NCI-H2029 (cell line): Measurements from ENCODE around the gene MTHFD1.

ENCODE experiments used
- DNase-seq: peaks from one replicate; lab custom pipeline; 2025; lab: John Stamatoyannopoulos, UW

MTHFD1 gene

DNA sequence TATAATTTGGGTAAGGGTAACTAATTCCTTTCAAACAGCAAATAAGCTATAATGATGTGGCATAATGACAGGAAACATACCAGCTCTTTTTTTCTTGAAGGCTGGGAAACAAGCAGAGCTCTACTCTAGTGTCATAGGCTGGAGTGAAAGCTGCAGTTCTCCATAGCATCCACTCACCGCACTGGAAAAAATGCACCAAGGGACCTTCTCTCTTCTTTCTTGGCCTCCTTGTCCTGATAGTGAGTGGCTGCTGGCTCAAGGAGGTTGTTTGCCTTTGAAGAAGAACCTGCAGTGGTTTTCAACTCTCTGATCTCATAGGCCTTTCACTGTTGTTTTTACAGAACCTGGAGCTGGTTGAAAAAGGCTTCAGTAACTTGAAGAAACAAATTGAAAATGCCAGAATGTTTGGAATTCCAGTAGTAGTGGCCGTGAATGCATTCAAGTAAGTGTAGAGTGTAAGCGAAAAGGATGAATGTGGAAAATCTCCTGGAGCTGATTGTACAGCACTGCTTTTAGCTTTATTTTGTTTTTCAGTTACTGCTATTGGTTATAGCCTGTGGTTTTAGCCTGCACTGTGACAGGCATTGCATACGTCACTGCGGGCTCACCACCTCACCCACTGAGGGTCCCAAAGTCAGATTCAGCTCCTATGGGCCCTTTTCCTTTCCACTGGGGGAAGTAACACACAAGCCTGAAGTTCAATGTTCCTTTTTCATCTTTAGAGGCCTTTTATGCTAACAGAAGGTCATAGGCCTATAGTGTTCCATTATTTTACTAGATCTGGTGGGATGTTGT, 59.9 kb downstream of the MTHFD1 start:
- no peak for DNase-seq

DNA sequence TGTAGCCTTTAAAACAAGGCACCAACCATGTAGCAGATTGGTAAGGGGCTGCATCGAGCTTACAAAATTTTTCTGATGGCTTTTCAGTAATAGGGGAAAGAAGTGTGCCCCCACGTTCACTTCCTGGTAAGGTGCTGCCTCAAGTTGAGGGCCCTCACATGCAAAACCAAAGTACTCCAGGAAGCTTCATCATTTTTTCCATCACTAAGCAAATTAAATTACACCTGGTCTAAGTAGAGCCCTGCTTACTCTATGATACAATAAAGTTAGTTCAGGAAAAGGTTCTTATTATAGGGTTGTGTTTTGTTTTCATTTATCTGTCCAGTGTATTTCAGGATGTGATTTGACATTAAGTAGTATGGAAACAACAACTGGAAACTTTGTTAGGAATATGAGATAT, 62.1 kb downstream of the MTHFD1 start:
- DNase-seq, result no peak

DNA sequence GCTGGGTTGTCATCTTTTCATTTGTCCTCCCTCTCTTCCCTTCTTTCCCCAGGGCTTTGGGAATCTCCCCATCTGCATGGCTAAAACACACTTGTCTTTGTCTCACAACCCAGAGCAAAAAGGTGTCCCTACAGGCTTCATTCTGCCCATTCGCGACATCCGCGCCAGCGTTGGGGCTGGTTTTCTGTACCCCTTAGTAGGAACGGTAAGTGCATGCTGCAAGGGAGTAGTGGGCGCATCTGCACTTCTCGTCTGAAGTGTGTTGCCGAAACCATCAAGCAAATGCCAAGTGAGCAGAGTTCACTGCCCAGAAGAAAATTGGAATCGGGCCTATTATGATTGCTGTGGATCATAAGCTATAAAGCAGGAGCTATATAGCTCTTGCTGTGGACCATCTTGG, 66.5 kb downstream of the MTHFD1 start:
- DNase-seq, result no peak

DNA sequence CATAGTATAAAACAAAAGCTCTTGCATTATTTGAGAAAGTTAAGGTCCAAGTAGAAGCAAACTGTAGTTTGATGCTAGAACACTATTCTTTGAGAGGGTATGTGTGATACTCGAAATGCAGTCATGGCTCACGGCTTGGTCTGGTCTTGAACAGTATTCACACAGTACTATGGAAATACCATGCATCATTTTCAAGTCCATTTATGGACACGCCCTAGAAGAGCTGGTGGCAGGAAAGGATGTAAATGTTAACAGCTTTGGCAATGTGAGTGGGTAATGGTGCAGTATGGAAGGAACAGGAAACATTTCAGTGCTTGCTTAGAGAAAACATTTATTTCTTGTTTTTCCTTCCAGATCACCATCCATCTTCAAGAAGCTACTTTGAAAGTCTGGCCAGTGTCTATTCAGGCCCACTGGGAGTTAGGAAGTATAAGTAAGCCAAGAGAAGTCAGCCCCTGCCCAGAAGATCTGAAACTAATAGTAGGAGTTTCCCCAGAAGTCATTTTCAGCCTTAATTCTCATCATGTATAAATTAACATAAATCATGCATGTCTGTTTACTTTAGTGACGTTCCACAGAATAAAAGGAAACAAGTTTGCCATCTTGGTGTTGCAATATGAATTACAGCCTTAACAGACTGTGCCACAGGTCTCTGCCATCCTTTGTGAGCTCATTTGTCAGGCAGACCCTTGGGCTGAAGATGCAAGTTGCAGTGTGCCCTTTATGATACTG, 71.4 kb downstream of the MTHFD1 start:
- DNase-seq, result no peak

DNA sequence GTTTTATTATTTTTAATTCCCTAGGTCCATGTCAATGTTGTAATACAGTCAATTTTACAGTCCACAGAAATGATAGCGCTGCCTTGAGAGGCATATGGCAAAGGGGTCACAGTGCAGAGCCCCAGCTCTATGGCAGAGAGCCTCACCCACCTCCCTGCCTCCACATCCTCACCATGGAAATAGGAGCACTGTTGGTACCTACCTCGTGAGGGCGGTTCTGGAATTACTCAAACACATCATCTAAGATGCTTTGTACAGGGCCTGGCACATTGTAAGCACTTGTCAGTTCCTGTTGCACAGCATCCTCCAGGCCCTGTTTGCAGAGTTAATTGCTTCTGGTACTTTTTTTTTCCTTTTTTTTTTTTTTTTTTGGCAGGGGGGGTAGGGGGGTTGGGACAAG, 73.1 kb downstream of the MTHFD1 start:
- no peak for DNase-seq

DNA sequence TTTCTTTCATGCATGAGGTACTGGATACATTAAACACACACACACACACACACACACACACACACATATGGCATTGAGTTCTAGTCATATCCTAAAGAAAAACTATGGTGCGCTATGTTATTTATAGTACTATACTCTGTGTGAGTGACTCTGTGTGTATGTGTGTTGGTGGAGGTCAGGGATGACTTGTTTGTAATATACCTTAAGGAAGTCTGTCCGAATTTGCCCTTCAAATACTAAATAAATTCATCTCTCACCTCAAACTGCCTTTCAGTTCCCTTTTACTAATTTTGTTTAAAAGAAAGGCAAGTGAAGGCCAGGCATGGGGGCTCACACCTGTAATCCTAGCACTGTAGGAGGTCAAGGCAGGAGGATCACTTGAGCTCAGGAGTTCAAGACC, 75.0 kb downstream of the MTHFD1 start:
- no peak for DNase-seq

DNA sequence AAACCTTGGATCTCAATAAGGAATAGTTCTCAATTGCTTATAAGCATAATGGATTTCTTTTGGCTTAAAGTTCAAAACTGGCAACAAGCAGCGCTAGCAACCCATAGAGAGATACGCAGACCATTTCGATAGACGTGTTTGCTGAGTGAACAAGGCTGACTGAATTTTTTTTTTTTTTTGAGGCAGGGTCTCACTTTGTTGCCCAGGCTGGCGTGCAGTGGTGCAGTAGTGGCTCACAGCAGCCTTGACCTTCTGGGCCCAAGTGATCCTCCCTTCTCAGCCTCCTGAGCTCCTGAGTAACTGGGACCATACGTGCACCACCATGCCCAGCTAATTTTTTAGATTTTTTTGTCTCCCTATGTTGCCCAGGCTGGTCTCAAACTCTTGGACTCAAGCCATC, 75.7 kb downstream of the MTHFD1 start:
- DNase-seq, result no peak

DNA sequence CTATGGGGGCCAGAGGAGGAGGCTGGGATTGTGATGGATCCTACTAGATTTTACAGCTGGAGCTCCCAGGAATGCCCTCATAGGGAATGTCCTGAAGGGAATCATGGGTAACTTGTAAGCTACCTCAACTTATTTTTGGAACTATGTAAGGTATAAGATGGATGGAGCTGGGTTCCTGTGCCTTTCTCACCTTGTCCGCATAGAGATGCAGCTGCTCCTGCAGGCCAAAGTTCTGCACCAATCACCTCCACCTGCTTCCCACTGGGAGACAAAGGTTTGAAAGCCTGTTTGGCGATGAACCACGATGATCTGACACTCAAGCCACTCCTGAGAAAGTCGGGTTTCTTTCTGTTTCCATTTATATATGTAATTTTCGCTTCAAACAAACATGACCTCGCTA, 76.5 kb downstream of the MTHFD1 start:
- DNase-seq, result no peak

DNA sequence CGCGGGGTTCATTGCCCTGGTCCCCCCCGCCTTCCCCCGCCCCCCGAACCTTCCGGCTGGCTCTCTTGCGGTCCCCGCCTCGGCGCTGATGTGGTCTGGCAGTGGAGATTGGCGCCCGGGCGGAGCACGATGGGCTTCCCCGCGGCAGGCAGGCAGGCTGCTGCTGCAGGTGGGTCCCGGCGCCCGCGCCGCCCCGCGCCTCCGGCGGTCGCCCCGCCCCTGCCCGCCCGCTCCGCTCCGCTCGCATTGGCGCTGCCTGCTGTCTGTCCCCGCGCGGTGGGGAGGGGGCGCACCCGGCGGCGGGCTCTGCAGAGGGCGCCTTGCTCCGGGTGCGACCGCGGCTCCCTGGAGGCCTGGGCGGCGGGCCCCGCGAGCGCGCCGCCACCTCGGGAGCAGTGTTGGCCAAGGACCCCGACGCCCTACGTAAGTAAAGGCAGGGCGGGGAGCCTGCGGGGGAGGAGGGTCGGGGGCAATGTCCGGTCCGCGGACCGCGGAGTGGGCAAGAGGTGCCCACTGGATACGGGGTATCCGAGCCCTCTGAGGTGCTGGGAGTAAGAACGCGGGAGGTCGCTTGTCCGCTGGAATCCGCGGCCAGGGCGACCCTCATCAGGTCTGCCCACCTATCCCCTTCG, 77.2 kb downstream of the MTHFD1 start, which contains the start of gene AKAP5:
Gene AKAP5, plus strand, starts transcription at position 309 of the 632 bp plus-strand sequence. CDS start 2,896 bp downstream, outside the sequence.
- no peak for DNase-seq

DNA sequence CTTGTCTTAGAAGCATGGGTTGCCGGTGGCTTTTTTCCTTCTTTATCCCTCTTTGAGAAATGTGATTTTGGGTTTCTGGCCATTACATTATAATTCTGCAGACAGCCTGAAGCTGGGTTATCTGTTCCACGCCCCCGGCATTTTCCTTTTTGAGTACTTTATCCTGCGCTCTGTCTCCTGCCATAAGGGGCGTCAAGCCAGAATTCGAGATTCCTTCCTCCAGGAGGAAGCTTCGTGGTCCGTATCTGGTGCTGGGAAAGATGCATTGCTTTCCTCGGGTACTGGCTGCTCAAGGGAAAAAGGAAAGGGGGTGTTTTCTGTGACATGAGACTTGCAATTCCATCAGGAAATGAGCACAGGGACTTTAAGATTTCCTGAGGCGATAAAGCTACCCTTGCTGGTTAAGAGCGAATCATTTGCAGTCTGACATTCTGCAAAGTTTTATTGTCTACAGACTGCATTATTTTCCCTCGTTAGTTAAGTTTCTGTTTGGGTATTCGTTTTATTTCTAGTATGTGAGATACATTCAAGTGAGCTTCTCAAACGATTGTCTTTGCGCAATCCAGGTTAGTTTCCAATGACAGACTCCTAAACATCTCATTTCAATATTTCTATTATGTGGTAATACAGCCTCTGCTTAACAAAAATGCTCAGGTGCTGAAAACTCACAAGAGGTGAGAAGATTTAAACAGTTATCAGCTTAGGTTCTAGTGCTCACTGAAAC, 77.8 kb downstream of the MTHFD1 start:
- DNase-seq, result no peak

DNA sequence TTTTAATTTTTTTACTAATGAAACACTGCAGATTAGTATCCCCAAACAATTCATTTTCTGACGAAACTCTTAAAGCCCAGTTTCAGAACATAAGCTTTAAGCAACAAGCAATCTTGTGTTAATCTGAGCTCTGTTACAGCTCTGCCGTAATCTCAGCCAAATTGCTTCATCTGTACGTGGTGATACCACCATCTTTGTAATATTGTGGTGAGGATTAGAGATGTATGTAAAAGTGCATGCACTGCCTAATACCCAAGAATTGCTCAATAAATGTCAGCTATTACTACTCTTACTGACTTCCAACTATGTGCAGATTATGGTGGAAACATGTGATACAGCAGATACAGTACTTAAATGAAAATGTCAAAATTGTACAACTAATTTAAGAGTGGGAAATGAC, 78.9 kb downstream of the MTHFD1 start:
- DNase-seq, result no peak

DNA sequence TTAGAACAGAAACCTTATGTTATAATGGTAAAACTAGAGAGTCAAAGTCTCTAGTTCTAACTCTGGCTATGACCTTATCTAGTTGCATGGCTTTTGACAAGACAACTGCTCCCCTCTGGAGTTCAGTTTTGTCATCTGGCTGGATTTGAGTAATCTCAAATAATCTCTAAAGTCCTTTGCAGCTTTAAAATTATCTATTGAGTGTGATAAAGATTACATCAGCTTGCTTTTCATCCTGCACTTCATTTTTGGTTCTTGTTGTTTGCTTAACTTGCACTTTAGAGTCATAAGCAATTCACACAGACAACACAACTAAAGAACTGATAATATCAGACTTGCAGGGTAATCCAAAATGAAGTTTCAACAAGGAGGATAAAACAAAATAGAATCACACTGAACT, 79.4 kb downstream of the MTHFD1 start:
- no peak for DNase-seq

DNA sequence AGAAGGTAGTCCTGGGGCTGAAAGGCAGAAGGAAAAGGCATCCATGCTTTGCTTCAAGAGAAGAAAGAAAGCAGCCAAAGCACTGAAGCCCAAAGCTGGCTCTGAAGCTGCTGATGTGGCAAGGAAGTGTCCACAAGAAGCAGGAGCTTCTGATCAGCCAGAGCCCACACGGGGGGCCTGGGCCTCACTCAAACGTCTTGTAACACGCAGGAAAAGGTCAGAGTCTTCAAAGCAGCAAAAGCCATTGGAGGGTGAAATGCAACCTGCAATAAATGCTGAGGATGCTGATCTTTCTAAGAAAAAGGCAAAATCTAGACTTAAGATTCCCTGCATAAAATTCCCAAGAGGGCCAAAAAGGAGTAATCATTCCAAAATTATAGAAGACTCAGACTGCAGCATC, 80.3 kb downstream of the MTHFD1 start:
- no peak for DNase-seq

DNA sequence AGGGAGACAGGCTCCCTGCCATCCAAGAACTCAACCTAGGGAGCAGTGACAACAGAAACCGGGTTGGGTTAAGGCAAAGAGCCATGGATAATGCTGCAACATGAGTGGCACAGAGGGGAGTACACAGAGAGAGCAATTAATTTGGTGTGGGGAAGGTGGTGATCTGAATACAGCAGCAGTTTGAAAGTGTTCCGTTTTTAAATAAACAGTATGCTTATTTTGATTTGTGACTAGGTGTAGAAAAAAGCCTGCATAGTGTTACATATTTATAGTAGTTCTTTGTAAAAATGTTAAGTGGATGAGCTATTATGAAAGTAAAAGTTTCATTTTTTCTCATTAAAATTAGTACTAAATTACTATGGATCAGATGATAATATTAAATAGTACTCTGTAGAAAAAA, 85.9 kb downstream of the MTHFD1 start:
- no peak for DNase-seq

DNA sequence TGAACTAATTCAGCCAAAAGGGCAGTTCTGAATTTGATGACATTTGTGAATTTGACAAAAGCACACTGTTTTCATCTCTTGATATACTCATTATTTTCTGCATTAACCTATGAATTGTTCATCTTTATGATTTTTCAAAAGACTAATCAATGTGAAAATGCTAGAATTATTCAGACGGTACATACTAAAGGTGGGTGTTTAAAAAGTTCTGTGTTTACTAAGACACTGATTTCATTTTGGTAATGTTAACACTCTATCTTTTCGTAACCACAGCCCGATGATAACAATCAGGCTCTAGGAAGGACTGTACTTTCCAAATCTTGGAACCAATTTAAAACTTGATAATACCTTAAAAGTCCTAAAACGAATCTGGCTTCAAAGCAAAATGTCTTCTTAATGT, 86.5 kb downstream of the MTHFD1 start:
- DNase-seq, result no peak

DNA sequence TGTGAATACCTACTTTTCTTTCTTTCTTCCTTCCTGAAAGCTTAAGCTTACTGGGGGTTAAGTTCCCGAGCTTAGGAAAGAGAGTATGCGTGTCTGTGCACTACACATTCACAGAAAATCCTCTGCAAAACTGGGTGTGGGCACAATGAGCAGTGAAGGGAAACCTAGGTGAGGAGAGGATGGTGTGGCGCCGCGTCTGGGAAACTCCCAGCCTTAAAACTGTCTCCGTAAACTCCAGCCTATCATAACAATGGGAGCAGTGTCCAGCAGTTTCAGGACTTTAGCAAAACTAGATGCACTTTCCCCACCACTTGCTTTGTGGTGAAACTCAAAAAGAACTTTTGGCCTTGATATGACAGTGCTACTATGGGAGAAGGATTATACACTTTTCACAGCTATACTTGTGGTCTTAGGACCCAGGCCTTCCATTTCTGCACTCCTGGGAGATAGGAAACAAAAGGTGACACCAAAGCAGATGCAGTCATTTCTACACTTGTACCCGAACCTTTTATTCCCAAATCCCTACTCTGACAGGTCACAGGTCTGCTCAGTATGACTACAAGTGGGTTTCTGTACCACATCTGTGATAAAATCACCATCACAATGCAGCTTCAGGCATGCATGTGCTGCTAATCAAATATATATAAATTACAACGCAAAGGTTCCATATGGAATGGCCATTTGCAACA, 87.6 kb downstream of the MTHFD1 start:
- DNase-seq, result no peak

DNA sequence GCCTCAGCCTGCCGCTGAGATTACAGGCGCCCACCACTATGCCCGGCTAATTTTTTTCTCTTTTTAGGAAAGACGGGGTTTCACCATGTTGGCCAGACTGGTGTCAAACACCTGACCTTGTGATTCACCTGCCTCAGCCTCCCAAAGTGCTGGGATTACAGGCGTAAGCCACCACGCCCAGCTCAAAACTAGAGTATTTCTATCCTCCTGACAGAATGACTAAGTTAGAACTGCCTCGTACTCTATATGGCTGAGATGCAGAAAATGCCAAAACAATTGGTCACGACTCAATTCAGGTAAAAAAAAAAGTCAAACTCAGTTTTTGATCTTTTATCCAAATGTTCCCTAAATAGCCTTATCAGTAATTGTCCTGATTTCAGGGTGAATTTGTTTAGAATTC, 88.3 kb downstream of the MTHFD1 start:
- no peak for DNase-seq

DNA sequence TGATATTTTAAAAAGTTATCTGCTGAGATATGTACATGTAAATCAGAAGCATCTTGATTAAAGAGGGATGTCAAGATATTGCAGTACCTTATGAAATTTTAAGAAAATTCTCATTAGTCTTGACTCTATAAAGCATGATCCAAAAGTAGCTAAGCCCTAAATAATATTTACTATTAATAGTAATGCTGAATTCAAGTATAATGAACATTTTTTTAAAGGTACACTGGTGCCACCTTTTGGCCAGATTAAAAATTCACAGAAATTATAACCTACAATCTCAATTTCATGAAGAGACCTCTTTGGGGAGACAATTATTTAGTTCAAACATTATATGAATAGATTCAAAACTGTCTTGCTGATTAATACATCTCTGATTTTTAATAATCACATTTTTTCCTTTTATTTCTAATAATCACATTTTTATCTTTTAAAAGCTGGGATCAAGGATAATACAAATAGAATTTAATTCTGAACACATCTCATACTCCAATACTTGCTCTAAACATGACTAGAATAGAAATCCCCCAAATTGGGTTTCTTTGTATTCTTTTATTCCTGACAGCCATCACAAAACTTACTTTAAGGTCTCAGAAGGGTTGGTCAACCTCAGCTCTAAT, 90.6 kb downstream of the MTHFD1 start:
- no peak for DNase-seq

DNA sequence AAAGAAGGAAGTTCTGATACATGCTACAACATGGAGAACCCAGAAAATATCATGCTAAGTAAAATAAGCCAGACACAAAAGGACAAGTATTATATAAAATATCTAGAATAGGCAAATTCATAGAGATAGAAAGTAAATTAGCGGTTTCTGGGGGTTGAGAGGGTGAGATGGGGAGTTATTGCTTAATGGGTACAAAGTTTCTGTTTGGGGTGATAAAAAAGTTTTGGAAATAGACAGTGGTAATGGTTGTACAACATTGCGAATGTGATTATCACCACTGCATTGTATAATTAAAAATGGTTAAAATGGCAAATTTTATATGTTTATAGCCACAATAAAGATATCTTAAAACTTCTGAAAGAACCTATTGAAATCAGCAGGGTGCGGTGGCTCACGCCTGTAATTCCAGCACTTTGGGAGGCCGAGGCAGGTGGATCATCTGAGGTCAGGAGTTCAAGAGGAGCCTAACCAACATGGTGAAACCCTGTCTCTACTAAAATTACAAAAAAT, 100.5 kb downstream of the MTHFD1 start:
- no peak for DNase-seq

DNA sequence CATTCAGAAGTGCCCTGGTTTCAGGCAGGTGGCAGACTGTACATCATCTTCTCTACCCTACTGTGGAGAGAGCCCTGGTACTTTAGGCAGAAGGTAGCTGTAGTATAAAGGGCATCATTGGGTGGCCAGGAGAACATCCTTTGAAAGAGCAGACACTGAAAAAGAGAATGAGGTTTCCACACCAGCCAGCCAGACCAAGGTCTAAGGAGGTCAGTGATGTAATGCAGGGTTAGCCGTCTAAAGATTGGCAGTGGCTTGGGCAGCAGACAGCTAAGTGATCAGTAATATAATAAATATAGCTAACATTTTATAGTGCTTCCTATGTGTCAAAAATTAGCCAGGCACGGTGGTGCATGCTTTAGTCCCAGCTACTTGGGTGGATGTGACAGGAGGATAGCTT, 103.5 kb downstream of the MTHFD1 start:
- no peak for DNase-seq

DNA sequence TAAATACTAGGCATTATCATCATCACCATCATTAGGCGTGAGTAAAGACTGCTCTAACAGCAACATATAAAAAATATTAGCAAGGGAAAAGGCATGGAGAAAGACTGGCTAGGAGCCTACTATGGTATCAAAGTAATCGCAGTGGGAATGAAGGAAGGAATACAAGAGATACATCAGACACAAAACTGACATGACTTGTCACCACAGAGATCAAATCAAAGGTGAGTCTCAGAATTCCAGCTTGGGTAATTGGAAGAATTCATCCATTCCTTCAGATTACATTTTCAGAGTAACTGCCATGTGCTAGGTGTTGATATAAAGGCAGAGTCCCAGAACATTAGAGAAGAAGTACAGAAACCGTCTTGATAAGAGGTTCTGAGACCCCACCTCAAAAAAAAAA, 105.3 kb downstream of the MTHFD1 start:
- no peak for DNase-seq
